Neuron (in vitro differentiated cells): Measurements from ENCODE around the gene GIPC2.

Experiments
- H2AFZ ChIP-seq: one replicate; pipeline ENCODE4 v1.6.1; 2013; ENCODE audit warnings: low read depth, mild to moderate bottlenecking, inconsistent platforms, low read length, moderate library complexity
- H3K27me3 ChIP-seq: one replicate; pipeline ENCODE4 v1.6.1; 2013; ENCODE audit warnings: low read length; ENCODE audit not compliant: insufficient read depth
- H3K36me3 ChIP-seq: one replicate; pipeline ENCODE4 v1.6.1; 2013; ENCODE audit warnings: low read length; ENCODE audit not compliant: insufficient read depth
- H3K4me1 ChIP-seq: one replicate; pipeline ENCODE4 v1.6.1; 2013; ENCODE audit warnings: low read length; ENCODE audit not compliant: insufficient read depth
- H3K4me3 ChIP-seq: 2 replicates; pipeline ENCODE4 v1.5.1; 2013; ENCODE audit warnings: mild to moderate bottlenecking, low read length, moderate library complexity
- H3K9me3 ChIP-seq: one replicate; pipeline ENCODE4 v1.6.1; 2013; ENCODE audit warnings: low read length

GIPC2 gene

DNA sequence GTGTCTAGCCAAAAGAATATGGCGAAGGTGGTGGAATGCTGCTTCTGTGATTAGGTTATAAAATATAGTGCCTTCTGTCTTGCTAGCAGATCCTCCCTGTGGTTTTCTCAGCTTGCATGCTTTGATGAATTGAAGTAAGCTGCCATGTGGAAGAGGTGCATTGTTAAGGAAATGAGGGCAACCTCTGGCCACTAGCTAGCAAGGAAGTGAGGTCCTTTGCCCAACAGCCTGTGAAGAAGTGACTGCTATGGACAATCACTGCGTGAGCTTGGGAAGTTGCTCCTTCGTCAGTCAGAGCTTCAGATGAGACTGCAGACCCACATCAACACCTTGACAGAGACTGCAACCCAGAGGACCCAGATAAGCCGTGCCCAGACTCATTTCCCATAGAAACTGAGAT lies 109.4 kb downstream of the GIPC2 start:
- no peaks in the 10 kb centered on the region for H3K27me3 ChIP-seq
- no peaks in the 10 kb centered on the region for H3K9me3 ChIP-seq
- H2AFZ ChIP-seq = no peak overlapping the region
- H3K4me3 ChIP-seq = no peak overlapping the region
- no peaks in the 10 kb centered on the region for H3K36me3 ChIP-seq
- H3K4me1 ChIP-seq = peaks cover 6% of the 10 kb centered on the region

DNA sequence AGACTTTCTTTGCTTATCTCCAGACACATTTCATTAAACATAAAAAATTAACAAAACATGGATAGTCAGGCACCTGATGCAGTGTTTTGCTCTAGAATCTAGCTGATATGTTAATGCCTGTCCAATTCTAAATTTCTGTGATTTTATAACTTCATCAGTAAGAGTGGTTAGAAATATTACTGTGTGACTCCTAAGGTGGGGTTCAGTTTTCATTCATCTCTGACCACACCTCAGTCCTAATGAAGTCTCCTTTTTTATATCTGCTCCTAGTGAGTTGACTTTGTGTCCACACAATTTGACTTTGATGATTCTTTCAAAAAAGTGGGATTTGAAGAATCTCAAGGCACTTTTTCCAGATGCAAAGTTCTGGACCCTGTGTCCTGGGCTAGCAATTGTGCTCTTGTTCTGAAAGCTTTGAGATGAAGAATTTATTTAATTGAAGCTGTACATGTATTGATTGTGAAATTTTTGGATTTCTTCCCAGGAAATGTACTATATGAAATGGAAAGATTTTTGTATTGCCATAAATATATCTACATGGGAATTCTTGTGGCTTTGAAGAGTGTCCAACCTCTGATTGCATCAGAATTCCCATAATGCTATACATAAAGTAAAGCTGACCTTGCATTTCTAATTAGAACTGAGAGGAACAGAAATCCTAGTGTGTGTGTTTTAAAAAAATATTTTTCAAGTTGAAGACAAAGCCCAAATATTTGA lies 111.2 kb downstream of the GIPC2 start:
- Histone ChIP-seq H3K27me3 (no peaks in the 10 kb centered on the region), H3K36me3 (no peaks in the 10 kb centered on the region), H3K9me3 (no peaks in the 10 kb centered on the region), H3K4me1 (peaks cover 6% of the 10 kb centered on the region), H2AFZ (no peak overlapping the region), H3K4me3 (no peak overlapping the region)

DNA sequence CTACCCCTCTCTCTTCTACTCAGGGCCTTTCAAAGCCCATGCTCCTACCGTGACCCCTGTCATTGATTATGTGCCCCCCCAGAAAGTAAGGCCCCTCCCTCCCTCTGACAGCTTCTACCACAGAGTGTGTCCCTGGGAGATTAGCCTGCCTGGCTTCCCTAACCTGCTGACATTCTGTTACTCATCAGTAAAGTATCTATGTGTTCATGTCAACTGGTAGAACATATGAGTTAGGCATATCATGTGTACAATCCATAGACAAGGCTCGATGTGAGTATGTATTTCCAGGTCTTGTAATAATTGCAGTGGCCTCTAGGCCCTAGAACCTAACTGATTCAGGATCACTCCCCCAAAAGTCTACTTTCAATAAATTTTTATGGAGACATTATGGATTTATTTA lies 120.0 kb downstream of the GIPC2 start:
- H3K36me3 ChIP-seq = no peaks in the 10 kb centered on the region
- H3K4me1 ChIP-seq = no peaks in the 10 kb centered on the region
- H3K27me3 ChIP-seq = no peaks in the 10 kb centered on the region
- no peak overlapping the region for H3K4me3 ChIP-seq
- no peaks in the 10 kb centered on the region for H3K9me3 ChIP-seq
- no peak overlapping the region for H2AFZ ChIP-seq

DNA sequence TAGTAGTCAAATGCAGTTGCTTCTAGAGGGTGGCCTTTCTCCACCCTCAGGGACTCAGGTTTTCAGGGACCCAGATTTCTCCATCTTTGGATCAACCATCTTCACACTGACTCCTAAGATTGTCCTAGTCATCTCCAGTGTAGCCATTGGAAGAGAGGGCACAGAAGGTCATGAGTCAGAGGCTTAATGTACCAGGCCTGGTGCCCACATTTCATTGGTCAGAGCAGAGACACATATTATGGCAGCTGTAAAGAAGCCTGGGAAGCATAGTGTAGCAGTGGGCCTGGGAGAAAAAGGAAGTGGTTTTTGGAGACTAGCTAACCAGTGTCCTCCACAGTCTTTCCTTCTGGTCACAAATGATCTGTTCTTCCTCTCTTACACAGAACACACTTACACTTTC lies 122.5 kb downstream of the GIPC2 start:
- Histone ChIP-seq H3K4me1 (no peaks in the 10 kb centered on the region), H3K27me3 (no peaks in the 10 kb centered on the region), H3K4me3 (no peak overlapping the region), H3K9me3 (no peaks in the 10 kb centered on the region), H3K36me3 (no peaks in the 10 kb centered on the region), H2AFZ (no peak overlapping the region)

DNA sequence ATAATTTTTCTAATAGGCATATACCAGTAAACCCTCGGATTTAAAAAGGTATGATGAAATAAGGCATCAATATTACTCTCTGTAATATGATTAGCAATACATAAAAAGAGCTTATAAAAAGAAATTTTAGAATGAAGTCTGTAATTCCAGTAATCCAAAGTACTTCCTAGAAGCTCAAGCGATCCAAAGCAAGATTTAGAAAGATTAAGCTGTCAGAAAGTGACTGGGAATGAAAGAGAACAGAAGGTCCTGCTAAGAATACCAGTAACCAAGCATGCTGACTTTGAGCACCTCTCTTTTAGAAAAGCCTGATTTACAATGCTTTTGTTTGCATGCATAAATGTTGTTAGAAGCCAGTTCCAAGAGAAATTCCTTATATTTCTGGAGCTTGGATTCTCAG lies 125.1 kb downstream of the GIPC2 start:
- H3K4me3 ChIP-seq = no peak overlapping the region

DNA sequence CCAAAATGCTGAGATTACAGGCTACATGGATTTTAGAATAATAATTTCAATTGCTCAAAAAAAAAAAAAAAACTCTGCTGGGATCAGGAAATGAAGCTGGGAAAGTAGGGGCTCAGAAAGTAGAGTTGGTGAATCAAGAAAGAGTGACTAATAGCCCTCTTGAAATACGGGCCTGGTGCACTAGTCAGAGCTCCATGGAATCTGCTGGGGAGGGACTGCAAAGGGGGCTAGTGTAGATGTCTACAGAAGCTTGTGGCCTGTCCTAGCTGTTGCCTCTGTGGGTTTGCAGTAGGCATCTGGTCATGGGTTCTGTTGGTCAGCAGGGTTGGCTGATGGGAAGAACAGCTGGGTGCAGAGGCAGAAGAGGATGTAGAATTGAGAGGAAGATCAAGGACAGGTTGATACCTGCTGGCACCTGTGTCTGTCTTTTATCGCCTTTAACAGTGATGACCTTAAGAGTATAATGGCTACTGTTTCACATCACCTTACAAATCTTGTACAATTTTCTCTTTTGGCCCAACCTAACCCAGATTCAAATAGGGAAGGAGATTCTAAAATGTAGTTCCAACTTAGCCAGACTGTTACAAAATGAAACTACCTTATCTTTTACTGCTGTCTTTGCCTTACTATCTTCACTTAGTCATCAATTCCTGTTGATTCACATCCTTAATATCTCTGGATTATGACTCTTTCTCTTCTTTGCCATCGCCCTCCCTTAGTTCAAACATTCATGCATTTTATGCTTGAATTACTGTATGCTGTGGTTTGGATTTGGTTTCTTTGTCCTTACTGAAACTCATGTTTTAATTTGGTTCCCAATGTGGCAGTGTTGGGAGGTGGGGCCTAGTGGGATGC lies 126.2 kb downstream of the GIPC2 start:
- no peak overlapping the region for H2AFZ ChIP-seq
- no peaks in the 10 kb centered on the region for H3K36me3 ChIP-seq
- H3K4me3 ChIP-seq = no peak overlapping the region
- H3K9me3 ChIP-seq = no peaks in the 10 kb centered on the region
- H3K27me3 ChIP-seq = no peaks in the 10 kb centered on the region
- no peaks in the 10 kb centered on the region for H3K4me1 ChIP-seq

More for the DNA sequence above, 125.1 kb downstream of the GIPC2 start:
- Histone ChIP-seq H3K4me1 (no peaks in the 10 kb centered on the region), H3K27me3 (no peaks in the 10 kb centered on the region), H2AFZ (no peak overlapping the region), H3K36me3 (no peaks in the 10 kb centered on the region), H3K9me3 (no peaks in the 10 kb centered on the region)

DNA sequence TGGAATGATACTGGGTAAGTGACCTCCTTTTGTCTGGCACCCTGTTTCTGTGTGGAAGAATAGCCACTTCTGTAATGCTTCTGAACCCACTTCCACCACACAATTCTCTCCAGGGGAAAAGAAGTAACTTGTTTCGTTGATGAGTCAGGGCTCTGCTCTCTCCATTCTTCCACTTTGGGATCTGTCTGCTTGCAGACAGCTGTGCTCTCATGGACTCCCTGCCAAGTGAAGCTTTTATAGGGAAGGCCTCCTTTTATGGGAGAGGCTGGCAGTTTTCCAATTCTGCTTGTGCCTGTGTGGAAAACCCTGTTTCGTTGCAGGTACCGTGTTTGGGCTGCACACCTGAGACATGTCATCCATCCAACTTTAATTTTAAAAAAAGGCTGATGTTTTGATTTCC lies 130.7 kb downstream of the GIPC2 start:
- Histone ChIP-seq H3K9me3 (no peaks in the 10 kb centered on the region), H2AFZ (no peak overlapping the region), H3K36me3 (no peaks in the 10 kb centered on the region), H3K4me1 (no peaks in the 10 kb centered on the region), H3K27me3 (no peaks in the 10 kb centered on the region), H3K4me3 (no peak overlapping the region)

DNA sequence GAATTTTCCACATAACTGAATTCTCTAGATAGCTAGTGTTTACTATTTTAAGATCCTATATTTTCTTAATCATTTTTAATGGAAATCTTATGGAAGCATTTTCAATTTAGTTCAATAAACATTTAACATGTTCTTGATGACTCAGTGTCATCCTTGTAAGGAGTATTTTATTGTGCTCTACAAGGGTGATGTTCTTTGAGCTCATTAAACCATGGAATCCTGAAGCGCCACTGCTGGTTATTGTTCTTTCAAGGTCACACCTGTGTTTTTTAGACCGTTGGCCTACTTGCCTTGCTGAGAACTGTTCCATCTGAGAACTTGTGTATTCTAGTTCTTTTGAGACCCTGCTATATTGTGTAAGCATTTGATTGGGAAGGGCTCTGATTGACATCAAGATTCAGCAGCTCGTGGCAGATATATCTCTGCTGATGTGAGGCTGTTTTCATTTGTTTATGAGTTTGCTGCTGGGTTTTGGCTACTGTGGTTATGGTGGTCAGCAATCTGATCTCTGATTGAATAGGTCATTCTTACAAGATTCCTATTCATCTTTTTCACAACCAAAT lies 132.0 kb downstream of the GIPC2 start:
- Histone ChIP-seq H3K9me3 (no peaks in the 10 kb centered on the region), H3K4me1 (no peaks in the 10 kb centered on the region), H2AFZ (no peak overlapping the region), H3K27me3 (no peaks in the 10 kb centered on the region), H3K4me3 (no peak overlapping the region), H3K36me3 (no peaks in the 10 kb centered on the region)

DNA sequence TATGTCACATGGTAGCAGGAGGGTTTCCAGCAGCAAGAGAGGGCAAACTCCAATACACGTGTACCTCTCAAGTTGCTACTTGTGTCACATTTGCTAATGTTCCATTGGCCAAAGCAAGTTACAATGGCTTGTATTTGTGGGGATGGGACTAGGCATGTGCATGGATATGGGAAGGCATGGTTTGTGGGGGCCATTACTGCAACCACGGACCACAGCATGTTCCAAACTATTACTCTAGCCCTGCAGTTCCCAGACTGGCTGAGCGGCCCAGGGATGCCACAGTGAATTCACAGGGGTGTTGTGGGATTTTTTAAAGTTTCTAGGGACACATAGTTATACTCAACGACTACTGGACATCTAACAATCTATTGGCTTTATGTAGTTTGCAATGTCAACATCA lies 133.1 kb downstream of the GIPC2 start:
- Histone ChIP-seq H3K36me3 (no peaks in the 10 kb centered on the region), H3K27me3 (no peaks in the 10 kb centered on the region), H3K4me3 (no peak overlapping the region), H3K9me3 (no peaks in the 10 kb centered on the region), H2AFZ (no peak overlapping the region), H3K4me1 (no peaks in the 10 kb centered on the region)

DNA sequence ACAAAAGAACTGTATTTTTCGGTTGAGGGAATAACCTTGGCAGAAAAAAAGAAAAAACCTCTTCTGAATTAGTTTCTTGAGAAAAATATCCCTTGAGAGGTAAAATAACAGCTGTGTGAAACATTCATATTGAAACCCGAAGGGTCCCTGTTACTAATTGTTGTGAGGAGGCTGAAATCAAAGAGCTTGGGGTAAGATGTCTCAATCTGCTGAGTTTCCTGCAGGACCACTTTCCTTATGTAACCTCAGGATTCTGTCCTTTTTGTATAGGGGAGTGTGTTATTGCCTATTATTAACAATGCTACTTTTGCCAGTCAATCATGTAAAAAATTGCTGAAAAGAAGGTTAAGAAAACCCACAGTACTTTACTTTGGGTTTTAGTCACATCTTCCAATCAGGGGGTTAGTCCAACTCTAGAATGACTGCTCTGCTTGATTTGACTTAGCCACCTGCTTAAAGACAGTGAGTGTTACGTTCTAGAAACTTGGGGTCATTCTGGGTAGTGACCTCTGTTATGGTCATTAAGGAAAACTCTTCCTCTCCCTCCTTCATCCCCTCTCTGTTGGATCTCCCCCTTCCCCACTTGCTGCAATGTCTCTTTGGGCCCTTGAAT lies 138.8 kb downstream of the GIPC2 start:
- H3K4me1 ChIP-seq = no peaks in the 10 kb centered on the region
- no peaks in the 10 kb centered on the region for H3K9me3 ChIP-seq
- H3K36me3 ChIP-seq = no peaks in the 10 kb centered on the region
- no peaks in the 10 kb centered on the region for H3K27me3 ChIP-seq
- H3K4me3 ChIP-seq = no peak overlapping the region
- H2AFZ ChIP-seq = no peak overlapping the region
